ENCODE measurements around the gene SBF2.
A peak's percentile ranks its signal among the peaks of the same experiment; 100 is the strongest.

SBF2 gene

GRCh38 chr11:9896902-9897301 lies 397.1 kb downstream of the SBF2 start:
- no peak for DNase-seq (ENCODE audit: low read depth)

GRCh38 chr11:9895006-9895405 lies 399.0 kb downstream of the SBF2 start:
- peak; percentile 67 for DNase-seq (ENCODE audit: low read depth)

- no peak for DNase-seq (ENCODE audit: low read depth)
Observed at GRCh38 chr11:9893474-9893873, 400.5 kb downstream of the SBF2 start.

- no peak for DNase-seq (ENCODE audit: low read depth)
Observed at GRCh38 chr11:9888938-9889337, 405.1 kb downstream of the SBF2 start.

GRCh38 chr11:9887472-9887871 lies 406.5 kb downstream of the SBF2 start:
- no peak for DNase-seq (ENCODE audit: low read depth)

DNA sequence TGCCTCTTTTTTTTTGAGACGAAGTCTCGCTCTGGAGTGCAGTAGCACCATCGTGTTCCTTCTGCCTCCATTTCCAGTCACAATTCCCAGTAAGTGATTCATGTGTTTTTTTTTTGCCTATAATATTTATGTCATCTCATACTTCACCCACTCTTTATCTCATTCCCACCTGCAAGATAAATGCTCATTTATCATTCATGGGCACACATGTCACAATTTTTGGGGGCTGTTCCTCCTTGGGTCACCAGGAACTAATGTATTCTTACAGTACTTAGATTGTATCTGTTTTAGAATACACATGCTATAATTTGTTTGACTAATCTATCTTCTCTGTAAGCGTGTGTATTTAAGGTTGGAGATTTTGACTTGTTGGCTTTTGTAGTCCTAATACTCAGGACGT lies 407.4 kb downstream of the SBF2 start:
- no peak for DNase-seq (ENCODE audit: low read depth)

- DNase-seq (ENCODE audit: low read depth), result no peak
Observed at GRCh38 chr11:9884601-9885000, 409.4 kb downstream of the SBF2 start.

DNA sequence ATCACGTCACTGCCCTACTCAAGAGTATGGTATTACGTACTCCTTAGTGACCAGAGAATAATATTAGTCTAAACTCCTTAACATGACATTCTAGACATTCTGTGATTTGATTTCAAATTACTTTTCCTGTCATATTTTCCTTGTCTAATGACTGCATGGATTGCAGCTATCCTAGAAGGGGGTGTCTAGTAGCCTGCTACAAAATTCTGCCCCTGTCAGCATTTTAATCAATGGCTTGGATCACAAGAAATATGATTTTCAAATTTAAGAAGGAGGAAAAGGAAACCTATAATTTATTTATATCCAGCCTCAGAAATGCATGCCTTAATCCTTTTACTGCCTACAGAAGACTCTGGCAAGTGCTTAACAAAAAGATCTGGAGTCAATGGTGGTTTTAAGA lies 413.4 kb downstream of the SBF2 start:
- no peak for DNase-seq (ENCODE audit: low read depth)

- DNase-seq (ENCODE audit: low read depth), result no peak
Observed at GRCh38 chr11:9878936-9879335, 415.1 kb downstream of the SBF2 start.

GRCh38 chr11:9876331-9876730 lies 417.7 kb downstream of the SBF2 start:
- no peak for DNase-seq (ENCODE audit: low read depth)

- no peak for DNase-seq (ENCODE audit: low read depth)
Observed at GRCh38 chr11:9875862-9876261, 418.2 kb downstream of the SBF2 start.

DNA sequence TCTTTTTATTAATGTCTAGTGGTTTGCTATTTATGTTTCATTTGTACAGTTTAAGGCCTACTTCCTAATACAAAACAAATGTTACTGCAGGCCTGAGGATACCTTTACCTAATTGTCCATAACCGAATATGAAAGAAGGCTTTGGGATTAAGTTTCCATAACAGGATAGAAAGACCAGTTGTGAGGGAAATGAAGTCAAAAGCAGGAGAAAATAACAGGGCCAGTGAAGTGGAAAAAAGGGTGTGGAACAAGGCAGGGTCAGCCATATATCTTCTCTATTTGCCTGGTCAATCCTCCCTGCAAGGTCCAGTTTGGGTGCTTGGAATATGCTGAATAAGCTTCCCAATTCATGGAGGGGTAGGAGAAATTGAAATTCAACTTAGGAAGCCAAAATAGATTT lies 418.6 kb downstream of the SBF2 start:
- DNase-seq (ENCODE audit: low read depth), result no peak

DNA sequence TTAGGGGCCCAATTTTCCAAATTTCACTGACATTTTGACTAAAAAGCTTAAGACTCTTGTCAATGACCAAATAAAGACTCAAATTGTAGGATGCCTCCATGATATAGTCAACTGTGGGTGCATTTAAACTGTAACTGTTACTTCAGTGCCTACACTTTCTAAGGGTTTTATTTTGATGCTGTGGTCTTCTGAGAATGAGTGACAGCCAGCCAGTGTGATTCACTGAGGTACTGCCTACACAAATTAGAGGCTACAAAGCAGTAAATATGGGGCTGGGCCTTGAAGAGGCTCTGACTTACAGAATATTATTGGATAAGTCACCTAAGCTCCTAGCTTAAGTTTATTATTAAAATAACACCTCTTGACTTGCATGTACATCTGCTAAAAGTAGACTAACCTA lies 419.6 kb downstream of the SBF2 start:
- no peak for DNase-seq (ENCODE audit: low read depth)

DNA sequence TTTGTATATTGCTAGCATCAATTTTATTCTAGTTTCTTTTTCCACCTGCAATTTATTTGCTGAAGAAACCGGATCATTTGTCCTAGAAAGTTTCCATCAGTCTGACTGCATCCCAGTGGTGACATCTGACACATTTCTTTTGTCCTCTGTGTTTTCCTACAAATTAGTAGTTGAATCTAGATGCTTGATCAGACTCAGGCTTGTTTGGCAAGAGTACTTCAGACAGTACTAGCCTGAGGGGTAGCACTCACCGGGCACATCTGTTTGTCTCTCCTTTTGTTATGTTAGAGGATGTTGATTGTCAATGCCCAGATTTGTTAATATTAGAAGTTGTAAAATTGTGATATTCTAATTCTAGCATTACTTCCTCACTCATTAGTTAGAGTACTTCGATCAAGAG lies 425.4 kb downstream of the SBF2 start:
- DNase-seq (ENCODE audit: low read depth), result no peak

- DNase-seq (ENCODE audit: low read depth), result peak; percentile 76
Observed at GRCh38 chr11:9862981-9863380, 431.0 kb downstream of the SBF2 start.

GRCh38 chr11:9861860-9862725 lies 431.9 kb downstream of the SBF2 start:
- peak; percentile 73 for DNase-seq (ENCODE audit: low read depth)

DNA sequence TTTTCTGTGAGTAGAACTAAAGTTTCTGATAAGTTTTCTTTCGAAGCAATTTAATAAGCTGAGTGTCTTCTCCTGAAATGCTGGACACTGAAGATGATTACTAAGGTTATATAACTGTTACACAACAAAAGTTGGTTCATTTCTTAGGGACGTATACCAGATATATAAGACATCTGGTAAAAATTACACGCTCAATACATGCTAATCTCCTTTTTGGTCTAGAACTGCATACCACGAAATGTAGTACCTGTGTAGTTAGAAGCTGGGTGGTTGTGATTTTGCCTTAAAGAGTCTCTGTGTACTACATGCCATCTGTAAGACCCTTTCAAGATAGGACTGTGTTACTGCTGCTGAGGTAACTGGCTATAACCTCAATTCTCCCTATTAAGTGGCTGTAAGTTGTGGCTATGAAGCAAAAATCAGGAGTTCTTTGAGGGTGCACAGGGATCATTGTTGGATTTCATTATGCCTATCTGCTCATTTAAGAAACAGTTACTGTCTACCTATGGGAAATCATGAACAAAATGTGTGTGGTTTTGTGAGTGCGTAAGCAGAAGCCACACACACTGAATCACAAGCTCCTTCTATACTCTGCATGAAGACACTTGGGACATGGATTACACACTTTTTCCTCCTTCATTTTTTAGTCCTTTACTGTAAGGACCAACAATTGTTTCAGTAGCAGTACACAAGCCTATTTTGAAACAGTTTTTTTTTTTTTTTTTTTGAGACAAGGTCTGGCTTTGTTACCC lies 434.3 kb downstream of the SBF2 start:
- peak; percentile 76 for DNase-seq (ENCODE audit: low read depth)

DNA sequence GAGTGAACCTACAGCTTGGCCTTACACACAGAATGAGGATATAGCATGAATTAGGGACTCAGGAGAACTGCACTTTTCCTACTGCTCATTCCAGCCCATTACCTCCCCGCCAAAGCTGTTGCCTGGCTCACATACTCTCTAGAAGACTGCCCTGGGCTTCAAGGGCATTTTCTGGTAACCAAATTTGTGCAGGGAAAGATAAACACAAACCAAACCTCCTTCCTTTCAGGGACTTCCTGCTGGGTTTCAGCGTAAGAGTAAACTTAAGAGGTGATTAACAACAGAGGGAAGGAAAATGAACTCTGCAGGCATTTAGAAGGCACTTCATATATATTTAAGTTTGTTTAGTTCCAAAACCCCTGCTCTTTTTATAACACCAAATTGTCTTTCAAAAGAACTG lies 435.2 kb downstream of the SBF2 start:
- no peak for DNase-seq (ENCODE audit: low read depth)

GRCh38 chr11:9858218-9858617 lies 435.8 kb downstream of the SBF2 start:
- DNase-seq (ENCODE audit: low read depth), result no peak

GRCh38 chr11:9855579-9856287 lies 438.3 kb downstream of the SBF2 start:
- DNase-seq (ENCODE audit: low read depth), result peak; percentile 49

GRCh38 chr11:9853929-9854552 lies 440.0 kb downstream of the SBF2 start:
- no peak for DNase-seq (ENCODE audit: low read depth)

DNA sequence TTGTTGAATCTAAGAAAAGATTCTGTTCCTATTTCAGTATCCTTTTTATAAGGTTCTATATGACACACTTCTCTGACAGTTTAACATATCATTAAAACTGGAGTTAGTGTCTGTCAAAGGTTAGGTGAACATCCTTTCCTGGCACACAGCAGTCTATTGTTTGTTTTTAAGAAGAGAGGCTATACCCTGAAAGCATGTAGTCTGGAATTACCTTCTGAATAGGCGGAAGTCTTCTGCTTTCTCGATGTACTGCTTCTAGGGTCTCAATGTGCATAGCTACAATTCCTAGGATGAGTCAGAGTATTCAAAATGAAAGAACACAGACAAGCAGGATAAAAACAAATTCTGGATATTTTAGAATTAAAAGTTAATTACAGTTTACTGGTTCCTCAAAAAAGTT lies 441.6 kb downstream of the SBF2 start:
- peak; percentile 39 for DNase-seq (ENCODE audit: low read depth)
